DND-41 (cell line): ENCODE data around the gene GPC6.

Experiments
- ATAC-seq: fragments of 200-7000 bp; cut with Tn5 transposase; 3 replicates; pipeline ENCODE4 v1.9.1; 2021; ENCODE audit warnings: low read depth; ENCODE audit not compliant: insufficient read depth
- DNase-seq: peaks from one replicate; pipeline ENCODE4 v3.0.0-alpha.2; 2020
- H2AFZ ChIP-seq: 2 replicates; pipeline ENCODE4 v1.6.0; 2012; ENCODE audit warnings: low read depth, low read length
- H3K27ac ChIP-seq: 2 replicates; pipeline ENCODE4 v1.5.1; 2012; ENCODE audit warnings: low read length, inconsistent platforms
- H3K27me3 ChIP-seq: fragments of 200-600 bp; sonication (generic); 2 replicates; pipeline ENCODE4 v1.6.0; 2012; ENCODE audit warnings: low read length, mild to moderate bottlenecking, inconsistent platforms; ENCODE audit not compliant: insufficient read depth, poor library complexity
- H3K36me3 ChIP-seq: 2 replicates; pipeline ENCODE4 v1.5.1; 2012; ENCODE audit warnings: low read length, inconsistent platforms; ENCODE audit not compliant: insufficient read depth
- H3K4me1 ChIP-seq: 2 replicates; pipeline ENCODE4 v1.5.1; 2012; ENCODE audit warnings: mild to moderate bottlenecking, low read length; ENCODE audit not compliant: insufficient read depth
- H3K4me2 ChIP-seq: 2 replicates; pipeline ENCODE4 v1.6.0; 2012; ENCODE audit warnings: mild to moderate bottlenecking, moderate library complexity, low read length, inconsistent platforms; ENCODE audit not compliant: insufficient read depth
- H3K4me3 ChIP-seq, 2 experiments: fragments of 200-600 bp in 1 of 2; shearing (Covaris generic) in 1 of 2; 2 replicates each; pipeline ENCODE4 v1.5.1; 2012 to 2016; ENCODE audit warnings: inconsistent platforms in 2 of 2, low read length in 2 of 2, mild to moderate bottlenecking in 2 of 2, low read depth in 1 of 2, moderate library complexity in 1 of 2
- H3K79me2 ChIP-seq: 2 replicates; pipeline ENCODE4 v1.6.0; 2012; ENCODE audit warnings: low read length, inconsistent platforms; ENCODE audit not compliant: insufficient read depth
- H3K9ac ChIP-seq: 2 replicates; pipeline ENCODE4 v1.6.0; 2012; ENCODE audit warnings: low read depth, mild to moderate bottlenecking, inconsistent platforms, low read length, moderate library complexity
- H3K9me3 ChIP-seq: 2 replicates; pipeline ENCODE4 v1.5.1; 2012; ENCODE audit warnings: low read length, moderate library complexity, mild to moderate bottlenecking, inconsistent platforms; ENCODE audit not compliant: insufficient read depth, severe bottlenecking
- H4K20me1 ChIP-seq: 2 replicates; pipeline ENCODE4 v1.6.0; 2012; ENCODE audit warnings: low read length; ENCODE audit not compliant: insufficient read depth
- EZH2 ChIP-seq: IDR thresholded peaks from 3 replicates; pipeline ENCODE4 v1.6.1; 2012; ENCODE audit warnings: borderline replicate concordance, low read depth, mild to moderate bottlenecking, moderate library complexity, low read length, inconsistent platforms; ENCODE audit not compliant: severe bottlenecking
- TF ChIP-seq, protein P1 (sequence below): IDR thresholded peaks from 2 replicates; pipeline ENCODE4 v1.5.1; 2012; ENCODE audit warnings: borderline replicate concordance, low read length, moderate library complexity, mild to moderate bottlenecking; ENCODE audit not compliant: poor library complexity, severe bottlenecking; ENCODE audit errors: extremely low read depth

The GPC6 gene

DNA sequence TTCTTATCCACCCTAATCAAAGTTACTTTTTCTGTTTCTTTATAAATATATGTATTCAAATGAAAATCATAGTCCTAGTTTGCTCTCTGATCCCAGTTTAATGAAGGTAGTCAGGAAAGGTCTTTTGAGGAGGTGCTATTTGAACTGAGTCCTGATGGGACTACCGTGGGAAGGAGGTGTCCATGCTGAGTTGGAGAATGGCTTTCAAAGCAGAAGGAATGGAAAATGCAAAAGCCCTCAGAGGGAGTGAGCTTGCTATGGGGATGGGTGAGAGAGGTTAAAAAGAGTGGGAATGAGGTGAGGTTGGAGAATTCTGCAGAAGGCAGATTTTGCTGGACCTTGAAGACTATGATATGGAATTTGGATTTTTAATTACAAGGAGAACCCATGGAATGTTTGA lies 193.6 kb downstream of the GPC6 start:
- no peak for ATAC-seq
- Histone ChIP-seq H3K9ac (no peak overlapping the region), H3K27me3 (no peaks in the 10 kb centered on the region), H3K27ac (no peak overlapping the region), H3K9me3 (no peaks in the 10 kb centered on the region), H3K4me3 (no peak overlapping the region), H4K20me1 (no peaks in the 10 kb centered on the region), H3K36me3 (no peaks in the 10 kb centered on the region), H3K4me2 (no peak overlapping the region), H3K79me2 (no peaks in the 10 kb centered on the region), H2AFZ (no peak overlapping the region), H3K4me1 (no peaks in the 10 kb centered on the region)
- no peak for TF ChIP-seq EZH2
- TF ChIP-seq, protein P1, sequence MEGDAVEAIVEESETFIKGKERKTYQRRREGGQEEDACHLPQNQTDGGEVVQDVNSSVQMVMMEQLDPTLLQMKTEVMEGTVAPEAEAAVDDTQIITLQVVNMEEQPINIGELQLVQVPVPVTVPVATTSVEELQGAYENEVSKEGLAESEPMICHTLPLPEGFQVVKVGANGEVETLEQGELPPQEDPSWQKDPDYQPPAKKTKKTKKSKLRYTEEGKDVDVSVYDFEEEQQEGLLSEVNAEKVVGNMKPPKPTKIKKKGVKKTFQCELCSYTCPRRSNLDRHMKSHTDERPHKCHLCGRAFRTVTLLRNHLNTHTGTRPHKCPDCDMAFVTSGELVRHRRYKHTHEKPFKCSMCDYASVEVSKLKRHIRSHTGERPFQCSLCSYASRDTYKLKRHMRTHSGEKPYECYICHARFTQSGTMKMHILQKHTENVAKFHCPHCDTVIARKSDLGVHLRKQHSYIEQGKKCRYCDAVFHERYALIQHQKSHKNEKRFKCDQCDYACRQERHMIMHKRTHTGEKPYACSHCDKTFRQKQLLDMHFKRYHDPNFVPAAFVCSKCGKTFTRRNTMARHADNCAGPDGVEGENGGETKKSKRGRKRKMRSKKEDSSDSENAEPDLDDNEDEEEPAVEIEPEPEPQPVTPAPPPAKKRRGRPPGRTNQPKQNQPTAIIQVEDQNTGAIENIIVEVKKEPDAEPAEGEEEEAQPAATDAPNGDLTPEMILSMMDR = no peak
- no peak for DNase-seq

DNA sequence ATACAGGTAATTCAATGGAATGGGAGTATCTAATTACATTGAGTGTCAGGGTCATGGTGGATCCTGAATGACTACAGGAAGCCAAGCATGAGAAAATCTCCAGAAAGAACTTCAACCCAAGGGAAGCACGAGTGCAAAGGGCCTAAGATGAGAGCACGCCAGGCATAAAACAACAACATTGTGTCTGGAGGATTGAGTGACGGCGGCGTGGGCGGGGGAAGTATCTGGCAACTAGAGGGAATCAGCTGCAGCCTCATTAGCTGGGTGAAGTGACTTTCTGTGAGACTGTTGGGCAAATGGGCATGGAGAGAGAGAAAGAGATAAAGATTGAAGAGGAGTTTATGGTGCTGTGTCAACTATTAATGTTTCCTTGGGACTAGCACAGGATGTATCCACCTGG lies 194.3 kb downstream of the GPC6 start:
- TF ChIP-seq, protein P1 = no peak
- no peak for TF ChIP-seq EZH2
- Histone ChIP-seq H3K9ac (no peak overlapping the region), H4K20me1 (no peaks in the 10 kb centered on the region), H3K79me2 (no peaks in the 10 kb centered on the region), H3K4me3 (no peak overlapping the region), H3K4me2 (no peak overlapping the region), H2AFZ (no peak overlapping the region), H3K4me1 (no peaks in the 10 kb centered on the region), H3K27me3 (no peaks in the 10 kb centered on the region), H3K36me3 (no peaks in the 10 kb centered on the region), H3K9me3 (no peaks in the 10 kb centered on the region), H3K27ac (no peak overlapping the region)
- no peak for ATAC-seq
- no peak for DNase-seq

DNA sequence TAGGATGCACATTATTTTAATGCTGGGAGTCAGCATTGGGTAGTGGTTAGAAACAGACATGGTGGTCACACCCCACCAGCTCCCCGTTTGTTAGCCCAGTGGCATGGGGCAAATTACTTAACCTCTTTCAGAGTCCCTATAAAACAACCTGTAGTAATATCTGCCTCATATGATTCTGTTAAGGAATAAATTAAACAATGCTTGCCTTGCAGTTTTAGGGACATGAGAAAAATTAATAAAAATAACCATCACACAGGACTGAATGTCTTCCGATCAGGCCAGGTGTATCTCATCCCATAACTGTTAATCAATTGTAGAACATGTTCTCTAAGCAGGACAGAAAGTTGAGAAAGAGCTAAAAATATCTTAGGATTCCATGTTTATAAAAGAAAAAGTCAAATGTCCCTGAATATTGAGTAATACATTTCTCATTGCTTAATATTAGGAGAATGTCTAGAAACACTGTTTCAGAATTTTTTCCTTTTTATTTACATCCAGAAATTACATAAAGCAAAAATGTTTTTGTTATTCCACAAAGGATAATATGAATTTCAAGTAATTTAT lies 196.5 kb downstream of the GPC6 start:
- no peaks in the 10 kb centered on the region for H3K79me2 ChIP-seq
- no peak overlapping the region for H3K9ac ChIP-seq
- H2AFZ ChIP-seq = no peak overlapping the region
- TF ChIP-seq, protein P1 = no peak
- no peak for TF ChIP-seq EZH2
- H3K4me3 ChIP-seq = no peak overlapping the region
- no peaks in the 10 kb centered on the region for H3K27me3 ChIP-seq
- no peak for DNase-seq
- H3K36me3 ChIP-seq = no peaks in the 10 kb centered on the region
- H3K4me2 ChIP-seq = no peak overlapping the region
- no peaks in the 10 kb centered on the region for H3K9me3 ChIP-seq
- ATAC-seq = no peak
- no peak overlapping the region for H3K27ac ChIP-seq
- H4K20me1 ChIP-seq = no peaks in the 10 kb centered on the region
- H3K4me1 ChIP-seq = no peaks in the 10 kb centered on the region

DNA sequence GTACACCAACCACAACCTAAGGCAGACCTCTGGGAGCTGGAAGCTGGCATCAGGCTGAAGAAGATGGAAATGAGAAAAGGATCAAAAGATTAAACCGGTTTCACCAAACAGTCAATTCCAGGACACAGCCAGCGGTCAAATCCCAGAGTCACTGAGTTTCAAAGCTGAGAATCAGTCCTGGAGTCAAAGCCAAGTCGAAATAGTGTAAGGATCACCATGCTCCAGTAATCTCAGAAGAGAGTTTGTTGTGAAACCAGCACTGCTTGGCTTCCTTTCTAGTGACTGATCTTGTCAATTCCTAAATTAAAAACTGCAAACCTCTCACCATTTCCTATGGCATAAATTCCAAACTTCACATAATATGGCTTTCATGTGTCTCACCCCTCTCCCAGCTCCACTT lies 198.8 kb downstream of the GPC6 start:
- H3K9me3 ChIP-seq = no peaks in the 10 kb centered on the region
- no peaks in the 10 kb centered on the region for H4K20me1 ChIP-seq
- H3K4me2 ChIP-seq = no peak overlapping the region
- no peak overlapping the region for H3K9ac ChIP-seq
- TF ChIP-seq, protein P1 = no peak
- TF ChIP-seq EZH2 = no peak
- H3K27me3 ChIP-seq = no peaks in the 10 kb centered on the region
- H3K36me3 ChIP-seq = no peaks in the 10 kb centered on the region
- no peak overlapping the region for H3K27ac ChIP-seq
- H3K4me1 ChIP-seq = no peaks in the 10 kb centered on the region
- ATAC-seq (no peak), DNase-seq (no peak)
- H3K4me3 ChIP-seq = no peak overlapping the region
- no peaks in the 10 kb centered on the region for H3K79me2 ChIP-seq
- no peak overlapping the region for H2AFZ ChIP-seq
